H9 (cell line): ENCODE results near the gene LMTK2. TPM values are rescaled to one million over a fixed set of nuclear protein-coding genes. Genes with fewer than 3 reads are reported as not detected.

Experiments used
- DNase-seq: peaks from one replicate; pipeline ENCODE4 v3.0.0-alpha.2; 2017
- H2AFZ ChIP-seq: one replicate; pipeline ENCODE4 v1.6.1; 2013; ENCODE audit warnings: mild to moderate bottlenecking, low read length, control low read depth, moderate library complexity
- H2AK5ac ChIP-seq: 2 replicates; pipeline ENCODE4 v1.6.1; 2013; ENCODE audit warnings: low read length, control low read depth, mixed read lengths; ENCODE audit not compliant: insufficient read length
- H2BK120ac ChIP-seq: one replicate; pipeline ENCODE4 v1.6.1; 2013; ENCODE audit warnings: low read depth, mild to moderate bottlenecking, low read length, control low read depth, inconsistent platforms; ENCODE audit not compliant: poor library complexity, severe bottlenecking
- H2BK12ac ChIP-seq: 2 replicates; pipeline ENCODE4 v1.6.1; 2013; ENCODE audit warnings: low read length, control low read depth, mixed read lengths, low read depth; ENCODE audit not compliant: insufficient read length
- H2BK15ac ChIP-seq: 2 replicates; pipeline ENCODE4 v1.6.1; 2013; ENCODE audit warnings: low read depth, low read length, control low read depth
- H2BK20ac ChIP-seq: one replicate; pipeline ENCODE4 v1.6.1; 2013; ENCODE audit warnings: low read depth, mild to moderate bottlenecking, low read length, control low read depth, inconsistent platforms; ENCODE audit not compliant: poor library complexity, severe bottlenecking
- H2BK5ac ChIP-seq: 2 replicates; pipeline ENCODE4 v1.6.1; 2013; ENCODE audit warnings: low read length, control low read depth, mixed read lengths; ENCODE audit not compliant: insufficient read length
- H3K14ac ChIP-seq: 2 replicates; pipeline ENCODE4 v1.6.1; 2013; ENCODE audit warnings: low read length, control low read depth; ENCODE audit not compliant: insufficient read depth
- H3K18ac ChIP-seq: 2 replicates; pipeline ENCODE4 v1.6.1; 2013; ENCODE audit warnings: low read depth, mild to moderate bottlenecking, mixed read lengths, low read length, control low read depth; ENCODE audit not compliant: insufficient read length
- H3K23ac ChIP-seq: 2 replicates; pipeline ENCODE4 v1.6.1; 2013; ENCODE audit warnings: low read length, control low read depth, mixed read lengths, low read depth; ENCODE audit not compliant: insufficient read length
- H3K23me2 ChIP-seq: 2 replicates; pipeline ENCODE4 v1.6.1; 2013; ENCODE audit warnings: low read depth, mild to moderate bottlenecking, mixed read lengths, low read length, control low read depth; ENCODE audit not compliant: insufficient read length, poor library complexity, severe bottlenecking
- H3K27ac ChIP-seq: 2 replicates; pipeline ENCODE4 v1.5.1; 2013; ENCODE audit warnings: low read length, control low read depth, mixed read lengths, low read depth; ENCODE audit not compliant: insufficient read length
- H3K27me3 ChIP-seq: 2 replicates; pipeline ENCODE4 v1.6.1; 2013; ENCODE audit warnings: low read length, control low read depth, inconsistent platforms; ENCODE audit not compliant: insufficient read depth
- H3K4ac ChIP-seq: 2 replicates; pipeline ENCODE4 v1.6.1; 2013; ENCODE audit warnings: low read depth, mild to moderate bottlenecking, control low read depth, inconsistent platforms, low read length, moderate library complexity
- H3K4me1 ChIP-seq: 2 replicates; pipeline ENCODE4 v1.6.1; 2013; ENCODE audit warnings: low read length, control low read depth, inconsistent platforms; ENCODE audit not compliant: insufficient read depth
- H3K4me2 ChIP-seq: 2 replicates; pipeline ENCODE4 v1.6.1; 2013; ENCODE audit warnings: low read length, control low read depth, mixed read lengths; ENCODE audit not compliant: insufficient read length, insufficient read depth
- H3K56ac ChIP-seq: 2 replicates; pipeline ENCODE4 v1.6.1; 2013; ENCODE audit warnings: low read depth, mild to moderate bottlenecking, mixed read lengths, low read length, control low read depth; ENCODE audit not compliant: insufficient read length
- H3K79me1 ChIP-seq: 2 replicates; pipeline ENCODE4 v1.6.1; 2013; ENCODE audit warnings: low read depth, mild to moderate bottlenecking, moderate library complexity, low read length, control low read depth, inconsistent platforms; ENCODE audit not compliant: insufficient read depth, poor library complexity, severe bottlenecking
- H3K79me2 ChIP-seq: 2 replicates; pipeline ENCODE4 v1.6.1; 2013; ENCODE audit warnings: low read length, control low read depth, inconsistent platforms; ENCODE audit not compliant: insufficient read depth
- H3K9ac ChIP-seq: 2 replicates; pipeline ENCODE4 v1.6.1; 2013; ENCODE audit warnings: low read length, control low read depth, mixed read lengths; ENCODE audit not compliant: insufficient read length; ENCODE audit errors: extremely low read depth
- H3K9me3 ChIP-seq: one replicate; pipeline ENCODE4 v1.6.1; 2013; ENCODE audit warnings: low read depth, low read length, inconsistent platforms; ENCODE audit not compliant: control insufficient read depth
- H3T11ph ChIP-seq: one replicate; pipeline ENCODE4 v1.6.1; 2013; ENCODE audit warnings: mild to moderate bottlenecking, low read length, control low read depth, inconsistent platforms
- H4K20me1 ChIP-seq: one replicate; pipeline ENCODE4 v1.6.1; 2013; ENCODE audit not compliant: control insufficient read depth, insufficient read length, insufficient read depth
- H4K5ac ChIP-seq: 2 replicates; pipeline ENCODE4 v1.6.1; 2013; ENCODE audit warnings: low read depth, mild to moderate bottlenecking, mixed read lengths, low read length, control low read depth; ENCODE audit not compliant: insufficient read length
- H4K8ac ChIP-seq: replicated peaks from 2 replicates; pipeline ENCODE4 v1.6.1; 2013; ENCODE audit warnings: low read length, control low read depth, mixed read lengths, low read depth; ENCODE audit not compliant: insufficient read length
- H4K91ac ChIP-seq: 2 replicates; pipeline ENCODE4 v1.6.1; 2013; ENCODE audit warnings: low read depth, mild to moderate bottlenecking, moderate library complexity, mixed read lengths, low read length, control low read depth; ENCODE audit not compliant: insufficient read length
- H3K27ac Mint-ChIP-seq, 3 experiments: 2 replicates in 2 of 3; 3 replicates in 1 of 3; pipeline ENCODE4 v1.8.0; 2020 to 2021; ENCODE audit warnings: mixed read lengths in 3 of 3, mild to moderate bottlenecking in 1 of 3, moderate library complexity in 1 of 3
- H3K27me3 Mint-ChIP-seq: 2 replicates; pipeline ENCODE4 v1.8.0; 2021; ENCODE audit warnings: low read depth, mild to moderate bottlenecking, moderate library complexity, mixed read lengths
- H3K36me3 Mint-ChIP-seq, 3 experiments: 2 replicates in 2 of 3; 3 replicates in 1 of 3; pipeline ENCODE4 v1.8.0; 2020 to 2021; ENCODE audit warnings: low read depth in 3 of 3, mixed read lengths in 3 of 3; ENCODE audit not compliant: insufficient read depth in 1 of 3
- H3K4me1 Mint-ChIP-seq, 2 experiments: 2 replicates each; pipeline ENCODE4 v1.8.0; 2020; ENCODE audit warnings: mixed read lengths in 2 of 2
- H3K4me3 Mint-ChIP-seq, 2 experiments: 2 replicates in 1 of 2; 3 replicates in 1 of 2; pipeline ENCODE4 v1.8.0; 2020 to 2021; ENCODE audit warnings: mild to moderate bottlenecking in 2 of 2, mixed read lengths in 2 of 2, moderate library complexity in 1 of 2
- H3K9me3 Mint-ChIP-seq, 2 experiments: 2 replicates in 1 of 2; 3 replicates in 1 of 2; pipeline ENCODE4 v1.8.0; 2020; ENCODE audit warnings: mild to moderate bottlenecking in 2 of 2, mixed read lengths in 2 of 2, moderate library complexity in 1 of 2
- CTCF ChIP-seq: fragments of 200-600 bp; sonication (generic); conservative IDR thresholded peaks from 3 replicates; pipeline ENCODE4 v1.8.0; 2021; ENCODE audit warnings: antibody characterized with exemption, mild to moderate bottlenecking
- WGBS: extraction: QIAGEN DNeasy Blood & Tissue Kit; methylation state at CpG from one replicate; pipeline ENCODE4 v1.1.7; 2013; ENCODE audit warnings: missing lambda C conversion rate, low lambda C conversion rate, mixed read lengths; ENCODE audit not compliant: insufficient read length; ENCODE audit errors: extremely low coverage; 5-methylcytosine and 5-hydroxymethylcytosine counted together
- total RNA-seq: library from RNA; stranded (reverse); gene quantifications from 2 replicates; pipeline ENCODE4 v1.2.1, GENCODE V29; 2021

LMTK2 gene
- total RNA-seq, 1 experiment from 2014 or later: 24.9 TPM

DNA sequence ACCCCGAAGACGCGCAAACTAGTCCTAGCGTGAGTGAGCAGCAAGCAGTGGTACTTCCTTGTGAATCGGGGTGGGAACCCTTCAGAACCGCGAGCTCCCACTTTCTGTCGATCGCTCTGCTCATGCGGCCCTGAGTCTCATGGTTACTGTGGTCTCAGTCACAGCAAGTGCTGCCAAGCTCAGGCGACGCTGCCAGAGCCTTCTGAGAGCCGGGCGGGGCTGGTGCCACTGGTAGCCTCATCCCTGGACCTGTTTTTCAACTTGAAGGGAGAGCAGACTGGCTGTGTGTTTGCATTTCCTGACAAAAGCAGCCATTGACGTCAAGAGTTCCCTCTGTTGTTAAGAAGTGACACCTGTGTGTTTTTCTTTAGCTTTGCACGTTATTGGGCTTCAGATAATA is 71.7 kb downstream of the LMTK2 start:
- Histone ChIP-seq H3K79me1 (peaks cover 3% of the 10 kb centered on the region), H3K27ac (no peak overlapping the region), H2BK5ac (no peak overlapping the region), H2BK120ac (no peak overlapping the region), H3K9ac (no peak overlapping the region), H2AK5ac (no peak overlapping the region), H2BK20ac (no peak overlapping the region), H3K18ac (no peak overlapping the region), H3K27me3 (no peaks in the 10 kb centered on the region), H4K91ac (no peak overlapping the region), H3K23ac (no peak overlapping the region), H3K4me2 (no peak overlapping the region), H3K79me2 (no peaks in the 10 kb centered on the region), H3K9me3 (no peaks in the 10 kb centered on the region), H4K20me1 (no peaks in the 10 kb centered on the region), H2AFZ (no peak overlapping the region), H3K23me2 (no peaks in the 10 kb centered on the region), H3K56ac (no peak overlapping the region), H3K4ac (no peak overlapping the region), H3K14ac (no peak overlapping the region), H3K4me1 (peaks cover 2% of the 10 kb centered on the region; the same call in 1 of the 2 replicates), H2BK15ac (no peak overlapping the region), H4K8ac (no peak overlapping the region), H2BK12ac (no peak overlapping the region), H4K5ac (no peak overlapping the region), H3T11ph (no peak overlapping the region)
- no peak for DNase-seq
- Mint-ChIP-seq H3K4me1 (peaks cover 15 to 19% of the 10 kb centered on the region in 2 experiments), H3K27me3 (no peaks in the 10 kb centered on the region), H3K9me3 (no peaks in the 10 kb centered on the region; a peak in 1 of 5 replicates), H3K4me3 (no peak overlapping the region), H3K36me3 (peaks cover 4 to 12% (median 7%) of the 10 kb centered on the region in 3 experiments; a peak in 6 of 7 replicates), H3K27ac (0 out of 7 replicates have a peak overlapping the region, but pooled peaks of 1 of the 3 experiments have one; percentile 10)
- WGBS: no CpG with 5 or more reads among the region's 16 CpGs
- no peak for TF ChIP-seq CTCF
